MCF 10A (cell line): ENCODE results near the gene MRRF. TPM values are rescaled to one million over a fixed set of nuclear protein-coding genes. Genes with fewer than 3 reads are reported as not detected.
"Not testable (repeated sequence)": the region's sequence is repeated elsewhere in the genome, so short reads cannot be mapped to it uniquely, and the experiment has no call there.

Source experiments
- BruUV-seq: library from RNA; stranded (reverse); fragments of 400-500 nt; replicated peaks from 2 replicates; lab custom pipeline; 2021; lab: Mats Ljungman, UMichigan
- CTCF ChIA-PET: fragments of 300-600 bp; sonication (Branson Sonifier 250); formaldehyde crosslinking; extraction: SDS; loops from one replicate; lab custom pipeline; 2021; ENCODE audit warnings: antibody characterized with exemption, inconsistent platforms; lab: Yijun Ruan, JAX
- POLR2A ChIA-PET: fragments of 300-600, 350-650 bp; sonication (Branson Sonifier 250); formaldehyde crosslinking; extraction: SDS; loops from one replicate; lab custom pipeline; 2020; ENCODE audit warnings: antibody characterized with exemption, inconsistent platforms; lab: Yijun Ruan, JAX
- DNase-seq: peaks from one replicate; pipeline ENCODE4 v3.0.0-alpha.2; 2018; ENCODE audit not compliant: unreplicated experiment
- H3K27ac Mint-ChIP-seq: one replicate; pipeline ENCODE4 v1.8.0; 2022; ENCODE audit warnings: mild to moderate bottlenecking, low read depth, mixed read lengths; ENCODE audit not compliant: unreplicated experiment
- H3K27me3 Mint-ChIP-seq: one replicate; pipeline ENCODE4 v1.8.0; 2022; ENCODE audit warnings: mixed read lengths; ENCODE audit not compliant: insufficient read depth, unreplicated experiment
- H3K36me3 Mint-ChIP-seq: one replicate; pipeline ENCODE4 v1.8.0; 2022; ENCODE audit warnings: mild to moderate bottlenecking, moderate library complexity, mixed read lengths; ENCODE audit not compliant: insufficient read depth, unreplicated experiment
- H3K4me1 Mint-ChIP-seq: one replicate; pipeline ENCODE4 v1.8.0; 2022; ENCODE audit warnings: mixed read lengths; ENCODE audit not compliant: insufficient read depth, unreplicated experiment
- H3K4me3 Mint-ChIP-seq: one replicate; pipeline ENCODE4 v1.8.0; 2022; ENCODE audit warnings: mild to moderate bottlenecking, moderate library complexity, mixed read lengths; ENCODE audit not compliant: unreplicated experiment
- H3K9me3 Mint-ChIP-seq: one replicate; pipeline ENCODE4 v1.8.0; 2022; ENCODE audit warnings: mixed read lengths; ENCODE audit not compliant: unreplicated experiment
- intact Hi-C: fragments of 100-400 bp; cut with micrococcal nuclease; formaldehyde crosslinking; loops from 2 replicates; pipeline ENCODE4 v1.14.1; 2022
- total RNA-seq: library from RNA; stranded (reverse); gene quantifications from 2 replicates; pipeline ENCODE4 v1.2.3, GENCODE V29; 2022
- TF ChIP-seq, protein P1 (sequence below): fragments of 200-600 bp; IDR thresholded peaks from one replicate; pipeline ENCODE4 v1.8.0; 2022; ENCODE audit warnings: antibody characterized with exemption, mild to moderate bottlenecking; ENCODE audit not compliant: unreplicated experiment

The MRRF gene
- total RNA-seq, 1 experiment from 2014 or later, result 90.3 TPM

DNA sequence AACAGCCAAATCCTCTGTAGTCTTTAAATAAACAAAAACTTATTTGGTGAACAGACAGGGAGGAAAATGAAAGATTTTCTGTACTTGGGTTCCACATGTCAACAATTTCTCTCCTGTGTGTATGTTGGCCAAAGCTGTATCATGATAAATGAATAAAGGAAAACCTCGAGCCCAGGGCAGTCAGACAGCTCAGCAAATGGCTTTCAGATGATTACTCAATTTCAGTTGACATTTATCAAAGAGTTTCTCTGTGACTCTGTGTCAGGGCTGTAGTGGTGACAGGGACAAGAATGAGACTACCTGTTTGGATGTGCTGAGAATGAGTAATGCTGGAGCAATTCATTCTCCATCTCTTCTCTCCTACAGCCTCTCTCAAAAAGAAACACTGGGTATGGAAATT, 60.4 kb downstream of the MRRF start:
- CTCF ChIA-PET, result no interaction called here

DNA sequence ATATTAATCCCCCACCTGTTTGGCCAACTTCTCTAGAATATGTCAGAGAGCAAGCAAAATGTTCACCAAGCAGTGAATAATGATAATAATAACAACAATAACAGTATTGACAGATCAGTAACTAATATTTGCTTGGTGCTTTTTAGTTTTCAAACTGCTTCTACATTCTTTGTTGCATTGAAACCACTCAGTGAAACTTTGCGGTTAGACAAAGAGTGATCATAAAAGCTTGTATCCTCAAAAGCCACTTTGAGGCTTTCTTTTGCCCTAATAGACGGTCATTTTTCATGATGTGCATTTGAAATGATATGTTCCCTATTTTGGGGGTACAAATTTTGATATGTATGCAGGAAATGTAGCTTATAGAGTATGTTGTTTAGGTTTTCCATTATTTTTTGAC, 62.5 kb downstream of the MRRF start:
- ChIA-PET POLR2A (interaction anchor here (1.1 kb wide), 1 partner anchor 13 kb away, joined by 3 read pairs; no protein-coding TSS in a partner anchor), CTCF (interaction anchor here (0.6 to 1.6 kb wide), 5 partner anchors 12 to 949 kb away, joined by 3 to 6 read pairs (median 5); no protein-coding TSS in a partner anchor)
- H3K9me3 Mint-ChIP-seq, result no peaks in the 10 kb centered on the region
- no peaks in the 10 kb centered on the region for H3K27me3 Mint-ChIP-seq
- H3K36me3 Mint-ChIP-seq, result peaks cover 57% of the 10 kb centered on the region
- TF ChIP-seq, protein P1, sequence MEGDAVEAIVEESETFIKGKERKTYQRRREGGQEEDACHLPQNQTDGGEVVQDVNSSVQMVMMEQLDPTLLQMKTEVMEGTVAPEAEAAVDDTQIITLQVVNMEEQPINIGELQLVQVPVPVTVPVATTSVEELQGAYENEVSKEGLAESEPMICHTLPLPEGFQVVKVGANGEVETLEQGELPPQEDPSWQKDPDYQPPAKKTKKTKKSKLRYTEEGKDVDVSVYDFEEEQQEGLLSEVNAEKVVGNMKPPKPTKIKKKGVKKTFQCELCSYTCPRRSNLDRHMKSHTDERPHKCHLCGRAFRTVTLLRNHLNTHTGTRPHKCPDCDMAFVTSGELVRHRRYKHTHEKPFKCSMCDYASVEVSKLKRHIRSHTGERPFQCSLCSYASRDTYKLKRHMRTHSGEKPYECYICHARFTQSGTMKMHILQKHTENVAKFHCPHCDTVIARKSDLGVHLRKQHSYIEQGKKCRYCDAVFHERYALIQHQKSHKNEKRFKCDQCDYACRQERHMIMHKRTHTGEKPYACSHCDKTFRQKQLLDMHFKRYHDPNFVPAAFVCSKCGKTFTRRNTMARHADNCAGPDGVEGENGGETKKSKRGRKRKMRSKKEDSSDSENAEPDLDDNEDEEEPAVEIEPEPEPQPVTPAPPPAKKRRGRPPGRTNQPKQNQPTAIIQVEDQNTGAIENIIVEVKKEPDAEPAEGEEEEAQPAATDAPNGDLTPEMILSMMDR, result no peak
- no TSS peak for BruUV-seq
- peak overlapping the region; percentile 14 for H3K27ac Mint-ChIP-seq
- H3K4me1 Mint-ChIP-seq, result no peaks in the 10 kb centered on the region
- intact Hi-C loops, result no loop called here
- no peak for DNase-seq
- H3K4me3 Mint-ChIP-seq, result no peak overlapping the region

More for the DNA sequence above, 60.4 kb downstream of the MRRF start:
- POLR2A ChIA-PET, result interaction anchor here (0.7 kb wide), 1 partner anchor 502 kb away, joined by 3 read pairs; no protein-coding TSS in a partner anchor
- H3K27ac Mint-ChIP-seq, result no peak overlapping the region
- H3K4me1 Mint-ChIP-seq, result no peaks in the 10 kb centered on the region
- H3K27me3 Mint-ChIP-seq, result no peaks in the 10 kb centered on the region
- no peak overlapping the region for H3K4me3 Mint-ChIP-seq
- intact Hi-C loops, result no loop called here
- no peaks in the 10 kb centered on the region for H3K9me3 Mint-ChIP-seq
- TF ChIP-seq, protein P1, result no peak
- H3K36me3 Mint-ChIP-seq, result peaks cover 62% of the 10 kb centered on the region
- no TSS peak for BruUV-seq
- no peak for DNase-seq

DNA sequence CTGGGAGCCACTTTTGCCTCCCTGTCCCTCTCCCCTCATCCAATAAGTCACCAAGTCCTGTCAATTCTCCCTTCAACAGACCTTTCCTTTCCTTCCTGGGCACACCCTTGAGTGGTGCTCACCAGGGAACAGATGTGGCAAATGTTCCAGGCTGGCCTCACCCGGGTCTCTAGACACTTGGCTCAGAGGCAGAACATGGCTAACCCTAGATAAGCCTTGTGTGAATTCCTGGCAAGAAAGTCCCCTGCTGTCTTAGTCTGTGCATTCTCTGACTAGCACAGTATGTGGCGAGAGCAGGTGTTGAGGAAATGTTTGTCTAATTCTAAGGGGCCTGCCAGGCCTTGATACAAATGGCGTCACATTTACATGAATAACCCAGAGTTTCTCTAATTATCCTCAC, 64.9 kb downstream of the MRRF start:
- DNase-seq, result no peak
- BruUV-seq, result no TSS peak
- Mint-ChIP-seq H3K4me1 (no peaks in the 10 kb centered on the region), H3K9me3 (no peaks in the 10 kb centered on the region), H3K4me3 (no peak overlapping the region), H3K27ac (no peak overlapping the region), H3K27me3 (no peaks in the 10 kb centered on the region), H3K36me3 (peaks cover 36% of the 10 kb centered on the region)
- POLR2A ChIA-PET, result no interaction called here
- intact Hi-C loops, result no loop called here
- CTCF ChIA-PET, result interaction anchor here (0.8 kb wide), 1 partner anchor 21 kb away, joined by 10 read pairs; no protein-coding TSS in a partner anchor
- TF ChIP-seq, protein P1, result no peak

- DNase-seq, intact Hi-C loops, POLR2A ChIA-PET, H3K27me3 Mint-ChIP-seq, H3K4me3 Mint-ChIP-seq, H3K9me3 Mint-ChIP-seq, BruUV-seq, H3K27ac Mint-ChIP-seq, H3K4me1 Mint-ChIP-seq: not testable (repeated sequence)
- peaks cover 28% of the 10 kb centered on the region for H3K36me3 Mint-ChIP-seq
- CTCF ChIA-PET, result interaction anchor here (0.8 to 1.2 kb wide), 3 partner anchors 20 to 232 kb away, joined by 3 to 10 read pairs (median 3); no protein-coding TSS in a partner anchor
These were observed 65.8 kb downstream of the MRRF start for GRCh38 chr9:122330466-122330865.
